HG03354 (cell line): ENCODE results near the gene TLDC2.
"Not testable (repeated sequence)": the region's sequence is repeated elsewhere in the genome, so short reads cannot be mapped to it uniquely, and the experiment has no call there.

Source experiments
- ATAC-seq: cut with Tn5 transposase; IDR thresholded peaks from one replicate; pipeline ENCODE4 v1.9.1; 2021; ENCODE audit warnings: mild to moderate bottlenecking; ENCODE audit not compliant: unreplicated experiment, poor library complexity, severe bottlenecking

TLDC2 gene

DNA sequence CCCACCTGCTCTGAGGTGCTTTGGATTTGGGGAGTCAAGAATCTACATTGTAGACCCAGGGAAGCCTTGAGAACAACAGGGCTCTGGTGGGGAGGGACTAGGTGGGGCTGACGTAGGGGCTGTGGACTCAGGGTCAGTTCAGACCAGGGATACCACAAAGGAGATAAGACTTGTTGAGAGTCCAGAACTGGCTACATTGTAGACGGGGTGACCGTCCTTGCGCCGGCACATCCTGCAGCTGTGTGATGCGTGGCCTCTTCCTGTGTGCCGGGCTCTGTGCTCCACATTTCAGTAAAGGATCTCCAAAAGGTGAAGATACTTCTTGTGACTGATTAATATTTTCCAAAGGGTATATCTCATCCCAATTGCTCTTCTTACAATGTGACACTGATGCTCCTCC lies 9.8 kb upstream of the TLDC2 start:
- ATAC-seq = no peak

DNA sequence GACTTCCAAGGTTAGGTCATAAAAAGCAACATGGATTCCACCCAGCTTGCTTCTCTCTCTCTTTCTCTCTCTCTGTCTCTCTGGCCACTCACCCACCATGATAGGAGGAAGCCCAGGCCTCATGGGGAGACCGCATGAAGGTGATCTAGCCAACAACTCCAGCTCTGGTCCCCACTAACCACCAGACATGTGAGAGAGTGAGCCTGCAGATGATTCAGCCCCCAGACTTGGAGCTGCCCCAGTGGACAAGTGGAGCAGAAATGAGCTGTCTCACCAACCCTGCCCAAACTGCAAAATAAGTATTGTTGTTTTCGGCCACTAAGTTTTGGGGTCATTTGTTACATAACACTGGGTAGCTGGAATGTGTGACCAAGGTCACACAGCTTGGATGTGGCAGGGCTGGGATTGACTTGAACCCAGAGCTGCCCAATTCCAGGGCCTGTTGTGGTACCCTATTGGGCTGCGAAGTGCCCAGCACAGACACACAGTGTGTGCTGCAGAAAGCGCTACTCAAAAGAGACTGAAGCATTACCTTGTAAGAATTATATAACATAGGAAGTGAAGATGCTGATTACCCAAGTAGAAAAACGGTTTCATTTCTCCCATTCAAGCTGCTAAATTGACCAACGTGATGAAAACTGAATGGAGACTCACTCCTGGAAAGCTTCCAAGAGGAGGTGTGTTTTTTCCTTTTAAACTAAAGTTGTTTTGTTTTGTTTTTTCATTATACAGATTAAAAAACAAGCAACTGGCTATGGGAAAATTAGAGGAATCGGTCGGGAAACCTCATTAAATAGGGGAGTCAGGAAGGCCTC lies 9.1 kb upstream of the TLDC2 start:
- ATAC-seq = no peak

DNA sequence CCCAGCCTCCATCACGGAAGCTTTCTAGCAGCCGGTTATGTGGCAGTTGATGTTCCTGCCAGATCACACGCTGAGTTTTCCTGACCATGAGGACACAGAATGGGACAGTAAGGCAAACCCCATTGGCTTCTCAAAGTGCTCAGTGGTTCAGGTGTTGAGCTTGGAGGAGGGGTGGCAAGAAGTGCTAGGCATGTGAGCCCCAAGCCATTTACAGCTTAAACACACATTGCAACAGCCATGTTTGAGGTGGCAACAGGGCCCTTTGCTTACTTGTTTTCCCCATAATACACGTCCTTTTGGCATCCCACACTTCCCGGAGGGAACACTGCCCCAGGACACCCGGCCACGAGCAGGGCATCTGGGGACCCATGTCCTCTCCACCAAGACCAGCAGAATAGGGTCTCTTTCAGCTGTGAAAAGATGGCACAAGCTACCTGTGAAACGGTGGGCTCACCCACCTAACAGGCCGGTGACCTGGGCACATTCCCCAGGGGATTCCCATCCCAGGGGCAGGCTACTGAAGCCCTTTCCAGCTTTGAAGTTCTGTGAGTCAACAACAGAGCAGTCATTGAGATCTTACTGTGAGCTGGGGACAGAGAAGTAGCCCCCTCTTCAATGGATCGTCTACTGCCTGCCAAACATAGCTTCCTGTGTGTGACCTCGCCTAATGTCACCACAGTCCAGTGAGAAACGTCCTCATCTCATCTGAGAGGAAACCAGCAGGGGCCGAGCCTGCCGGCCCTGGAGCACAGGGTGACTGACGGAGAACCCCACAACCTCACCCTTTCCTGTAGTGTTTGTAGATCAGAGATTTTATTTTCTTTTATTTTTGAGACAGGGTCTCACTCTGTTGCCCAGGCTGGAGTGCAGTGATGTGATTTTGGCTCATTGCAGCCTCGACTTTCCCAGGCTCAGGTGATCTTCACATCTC lies 4.0 kb upstream of the TLDC2 start:
- no peak for ATAC-seq

DNA sequence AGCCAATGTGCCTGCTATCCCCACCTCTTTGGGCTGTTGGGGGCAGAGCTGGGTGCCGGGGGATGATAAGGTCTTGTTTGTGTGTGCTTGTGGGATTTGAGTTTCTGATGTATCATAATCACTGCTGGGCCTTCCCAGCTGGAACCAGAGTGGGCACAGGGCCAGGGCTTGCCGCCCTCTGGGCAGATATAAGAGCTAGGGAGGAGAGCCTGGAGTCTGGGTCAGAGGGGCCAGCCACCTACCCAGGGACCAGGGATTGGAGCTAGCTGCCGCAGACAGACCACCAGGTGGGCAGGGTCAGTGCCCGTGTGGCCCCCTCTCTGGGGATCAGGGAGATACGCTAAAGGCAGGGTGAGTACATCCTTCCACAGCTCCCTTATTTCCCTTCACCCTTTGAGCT lies 3.1 kb upstream of the TLDC2 start:
- ATAC-seq = no peak

DNA sequence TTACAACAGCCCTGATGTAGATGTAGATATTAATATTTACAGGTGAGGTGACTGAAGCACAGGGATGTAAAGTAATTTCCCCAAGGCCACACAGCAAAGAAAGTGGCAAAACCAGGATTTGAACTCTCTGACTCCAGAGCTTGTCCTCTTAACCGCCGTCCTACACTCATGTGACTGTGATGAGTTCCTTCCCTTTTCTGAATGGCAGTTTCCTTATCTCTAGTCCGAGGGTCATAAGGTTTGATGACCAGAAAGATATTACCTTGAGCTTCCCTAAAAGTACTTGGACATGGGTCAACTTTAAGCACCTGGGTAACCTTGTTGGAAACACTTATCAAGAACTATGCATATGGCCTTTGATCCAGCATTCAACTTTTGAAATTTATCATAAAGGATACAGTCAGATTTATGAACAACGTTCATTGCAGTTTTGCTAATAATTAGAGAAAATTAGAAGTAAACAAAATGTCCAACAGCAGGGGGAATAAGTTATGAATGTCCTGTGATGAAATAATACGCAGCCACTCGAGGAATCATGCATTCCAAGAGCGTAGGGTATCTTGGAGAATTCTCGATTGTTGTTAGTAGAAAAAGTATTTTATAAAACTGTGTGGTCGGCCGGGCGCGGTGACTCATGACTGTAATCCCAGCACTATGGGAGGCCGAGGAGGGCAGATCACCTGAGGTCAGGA lies 2.3 kb upstream of the TLDC2 start:
- ATAC-seq = no peak

DNA sequence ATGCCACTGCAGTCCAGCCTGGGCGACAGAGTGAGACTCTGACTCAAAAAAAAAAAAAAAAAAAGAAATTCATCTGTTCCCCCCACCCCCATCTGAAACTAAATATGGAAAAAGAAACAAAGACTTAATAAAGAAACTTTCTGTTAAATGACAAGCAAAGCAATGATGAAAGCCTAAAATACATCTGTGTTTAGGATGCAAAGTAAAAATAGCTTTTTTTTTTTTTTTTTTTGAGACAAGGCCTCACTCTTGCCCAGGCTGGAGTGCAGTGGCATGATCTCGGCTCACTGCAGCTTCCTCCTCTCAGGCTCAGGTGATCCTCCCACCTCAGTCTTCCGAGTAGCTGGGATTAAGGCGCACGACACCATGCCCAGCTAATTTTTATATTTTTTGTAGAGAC lies 845 bp upstream of the TLDC2 start:
- ATAC-seq = not testable (repeated sequence)

DNA sequence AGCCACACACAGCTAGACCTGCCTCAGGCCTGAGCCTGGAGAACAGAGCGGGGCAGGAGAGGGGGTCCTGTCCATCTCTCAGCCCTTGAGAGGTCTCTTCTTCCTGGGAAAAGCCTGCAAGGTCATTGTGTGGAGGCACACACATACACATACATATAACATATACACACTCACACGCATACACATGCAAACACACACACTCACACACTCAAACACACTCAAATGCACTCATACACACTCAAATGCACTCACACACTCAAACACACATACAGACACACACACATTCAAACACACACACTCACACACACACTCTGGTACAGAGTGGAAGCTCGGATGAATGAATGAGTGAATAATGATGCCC lies 515 bp downstream of the TLDC2 start:
- ATAC-seq = no peak

DNA sequence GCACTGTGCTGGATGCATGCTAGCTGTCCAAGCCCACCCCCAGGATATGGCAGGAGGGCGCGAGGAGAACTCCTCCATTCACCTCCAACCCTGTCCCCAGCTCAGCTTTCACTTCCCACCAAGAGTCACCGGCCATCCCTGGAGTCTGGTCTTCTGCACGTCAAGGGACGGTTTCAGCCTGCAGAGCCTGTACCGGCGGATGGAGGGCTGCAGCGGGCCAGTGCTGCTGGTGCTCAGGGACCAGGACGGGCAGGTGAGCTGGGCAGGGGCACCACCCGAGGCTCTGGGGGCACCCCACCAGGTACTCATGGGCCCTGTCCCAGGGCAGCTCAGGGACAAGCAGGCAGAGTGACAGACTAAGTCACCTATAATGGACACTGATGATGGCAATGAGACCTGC lies 3.0 kb downstream of the TLDC2 start:
- ATAC-seq = no peak

DNA sequence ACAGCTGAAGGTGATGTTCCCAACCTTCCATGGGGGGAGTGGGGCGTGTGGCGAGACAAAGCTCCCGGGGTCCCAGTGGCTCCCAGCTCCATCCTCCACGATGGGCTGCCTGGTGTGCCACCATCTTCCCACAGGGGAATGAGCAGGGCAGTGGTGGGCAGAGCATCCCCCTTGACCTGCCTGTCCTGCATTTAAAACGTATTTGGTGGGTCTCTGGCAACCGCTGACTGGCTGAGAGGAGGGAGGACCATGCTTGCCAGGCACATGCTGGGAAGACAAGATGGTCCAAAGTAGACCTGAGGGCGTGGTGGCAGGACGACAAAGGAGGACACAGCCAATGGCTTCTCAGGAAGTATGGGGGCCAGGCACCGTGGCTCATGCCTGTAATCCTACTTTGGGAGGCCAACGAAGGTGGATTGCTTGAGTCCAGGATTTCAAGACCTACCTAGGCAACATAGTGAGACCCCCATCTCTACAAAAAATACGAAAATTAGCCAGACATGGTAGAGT lies 4.9 kb downstream of the TLDC2 start:
- no peak for ATAC-seq

DNA sequence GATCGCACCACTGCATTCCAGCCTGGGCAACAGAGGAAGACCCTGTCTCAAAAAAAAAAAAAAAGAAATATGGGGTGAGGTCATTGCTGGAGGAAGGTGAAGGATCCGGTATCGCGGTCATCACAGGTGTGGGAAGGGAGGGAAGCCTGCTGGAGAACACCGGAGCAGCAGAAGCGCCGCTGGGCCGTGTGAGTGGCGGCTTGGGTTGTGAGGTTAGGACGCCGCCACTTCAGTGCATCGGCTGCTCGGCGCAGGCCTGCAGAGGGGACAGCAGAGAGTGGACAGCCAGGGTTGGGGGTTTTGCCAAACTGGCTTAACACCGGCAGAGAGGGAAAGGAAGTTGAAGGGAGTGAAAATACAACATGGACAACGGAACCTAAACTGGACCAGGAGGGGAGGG lies 5.4 kb downstream of the TLDC2 start:
- ATAC-seq = no peak

DNA sequence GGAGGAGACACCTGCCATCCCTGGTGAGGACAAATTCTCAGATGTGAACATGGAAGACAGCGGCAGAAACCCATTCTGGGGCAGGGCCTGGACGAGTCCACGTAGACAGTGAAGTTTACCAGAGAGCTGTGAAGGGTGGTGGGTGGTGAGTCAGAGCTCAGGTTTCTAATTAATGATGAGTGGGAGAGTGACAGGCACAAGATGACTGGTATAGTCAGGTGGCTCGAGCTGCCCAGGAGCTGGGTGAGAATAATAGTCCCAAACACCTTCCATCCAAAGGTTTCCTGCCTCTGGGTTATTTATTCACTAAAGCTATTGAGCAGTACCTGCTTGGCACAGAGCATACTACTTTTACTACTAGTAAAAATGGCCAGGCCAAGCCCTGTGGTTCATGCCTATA lies 6.0 kb downstream of the TLDC2 start:
- no peak for ATAC-seq

DNA sequence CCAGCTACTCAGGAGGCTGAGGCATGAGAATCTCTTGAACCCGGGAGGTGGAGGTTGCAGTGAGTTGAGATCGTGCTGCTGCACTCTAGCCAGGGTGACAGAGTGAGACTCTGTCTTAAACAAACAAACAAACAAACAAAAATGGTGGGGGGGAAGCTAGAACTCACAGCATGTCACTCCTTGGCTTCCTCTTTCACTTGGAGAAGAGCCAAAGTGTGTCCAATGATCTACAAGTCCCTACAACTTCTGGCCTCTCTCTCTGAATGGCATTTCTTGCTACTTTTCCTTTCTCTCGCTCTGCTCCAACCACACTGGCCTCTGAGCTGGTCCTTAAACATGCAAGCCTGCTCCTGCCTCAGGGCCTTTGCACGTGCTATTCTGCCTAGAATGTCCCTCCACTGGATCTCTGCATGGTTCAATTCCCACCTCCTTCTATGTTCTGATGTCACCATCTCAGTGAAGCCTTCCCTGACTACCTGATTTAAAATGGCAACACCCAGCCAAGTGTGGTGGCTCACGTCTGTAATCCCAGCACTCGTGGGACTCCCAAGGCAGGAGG lies 8.1 kb downstream of the TLDC2 start:
- ATAC-seq = no peak

DNA sequence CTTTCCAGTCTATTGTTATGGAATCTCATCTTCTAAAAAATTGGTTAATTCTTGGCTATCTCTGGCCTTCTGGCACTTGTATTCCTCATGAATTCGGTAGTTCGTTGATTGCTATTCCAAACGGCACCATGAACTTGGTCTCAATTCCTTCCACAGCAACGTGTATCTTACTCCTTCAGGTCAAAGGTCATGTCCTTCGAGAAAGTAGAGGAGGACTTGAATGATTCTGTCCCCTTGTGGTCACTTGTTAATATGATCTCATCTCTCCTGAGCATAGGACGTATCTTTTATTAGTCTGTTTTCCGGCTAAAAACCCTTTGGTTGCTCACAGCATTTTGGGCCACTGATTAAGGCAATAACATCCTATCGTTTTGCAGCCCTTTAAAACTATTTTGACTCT lies 9.4 kb downstream of the TLDC2 start:
- no peak for ATAC-seq

DNA sequence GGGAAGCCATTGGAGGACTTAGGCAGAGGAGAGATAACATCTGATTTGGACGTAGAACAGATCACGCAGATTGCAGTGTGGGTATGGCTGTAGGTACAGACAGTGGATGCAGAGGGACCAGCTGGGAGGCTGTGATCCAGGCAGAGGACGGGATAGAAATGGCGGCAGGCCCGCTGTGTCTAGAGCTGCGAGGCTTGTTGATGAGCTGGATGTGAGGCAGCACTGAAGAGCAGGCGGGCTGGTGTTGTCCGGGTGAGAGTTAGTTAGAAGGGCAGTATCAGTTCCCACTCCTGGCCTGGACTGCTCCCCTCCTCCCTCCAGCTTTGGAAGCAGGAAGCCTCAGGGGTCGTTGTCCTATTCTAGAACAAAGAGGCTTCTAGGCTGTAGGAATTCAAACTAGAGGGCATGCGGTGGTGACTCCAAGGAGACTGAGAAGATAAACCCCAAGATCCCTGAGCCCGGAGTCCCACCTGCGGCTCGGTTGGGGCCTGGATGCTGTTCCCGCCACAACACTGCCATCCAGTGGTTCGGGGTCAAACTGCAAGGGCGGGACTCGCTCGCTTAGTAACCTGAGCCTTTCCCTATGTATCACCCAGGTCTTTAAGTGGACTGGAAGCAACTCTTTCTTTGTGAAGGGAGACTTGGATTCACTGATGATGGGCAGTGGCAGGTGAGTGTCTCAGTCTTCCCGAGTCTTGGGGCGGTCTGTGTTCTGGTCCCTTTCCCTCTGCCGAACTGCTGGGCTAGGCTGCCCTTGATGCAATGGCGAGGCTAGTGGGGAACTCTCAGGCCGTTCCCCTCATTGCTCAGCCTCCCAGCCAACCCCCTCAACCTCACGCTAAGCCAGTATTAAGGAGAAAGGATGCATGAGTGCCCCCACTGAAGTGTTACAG lies 11.2 kb downstream of the TLDC2 start:
- peak; percentile 69 for ATAC-seq

DNA sequence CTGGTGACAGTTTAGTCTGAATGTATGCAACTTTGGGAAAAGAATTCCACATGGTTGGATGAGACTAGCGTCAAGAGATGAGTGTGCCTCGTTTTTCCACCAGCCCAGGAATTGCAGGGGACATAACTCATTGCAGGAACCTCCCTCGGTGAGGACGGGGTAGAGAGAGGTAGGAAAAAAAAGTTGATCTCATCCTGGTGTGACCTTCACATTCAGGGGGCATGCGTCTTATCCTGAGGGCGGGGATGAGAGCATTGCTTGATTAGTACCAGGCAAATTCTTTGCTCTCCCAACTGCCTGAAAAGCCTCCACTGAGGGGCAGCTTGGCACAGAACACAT lies 11.8 kb downstream of the TLDC2 start:
- no peak for ATAC-seq

DNA sequence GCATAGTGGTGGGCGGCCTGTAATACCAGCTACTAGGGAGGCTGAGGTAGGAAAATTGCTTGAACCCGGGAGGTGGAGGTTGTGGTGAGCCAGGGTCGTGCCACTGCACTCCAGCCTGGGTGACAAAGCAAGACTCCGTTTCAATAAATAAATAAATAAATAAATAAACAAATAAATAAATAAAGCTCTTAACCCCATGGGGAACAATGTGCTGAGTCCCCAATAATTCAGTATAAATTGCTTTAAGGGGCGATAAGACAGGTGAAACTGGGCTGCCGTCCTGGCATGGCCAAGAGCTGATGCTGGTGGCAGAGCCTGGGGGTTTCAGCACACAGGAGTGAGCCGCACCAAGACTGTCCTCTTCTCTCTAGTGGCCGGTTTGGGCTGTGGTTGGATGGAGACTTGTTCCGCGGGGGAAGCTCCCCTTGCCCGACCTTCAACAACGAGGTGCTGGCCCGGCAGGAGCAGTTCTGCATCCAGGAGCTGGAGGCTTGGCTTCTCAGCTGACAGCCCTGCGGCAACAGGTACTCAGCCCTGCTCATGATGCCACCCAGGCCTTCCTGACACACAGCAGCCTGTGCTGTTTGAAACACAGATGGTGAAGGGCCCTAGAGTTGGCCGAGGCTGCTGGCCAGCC lies 13.1 kb downstream of the TLDC2 start:
- ATAC-seq = no peak

DNA sequence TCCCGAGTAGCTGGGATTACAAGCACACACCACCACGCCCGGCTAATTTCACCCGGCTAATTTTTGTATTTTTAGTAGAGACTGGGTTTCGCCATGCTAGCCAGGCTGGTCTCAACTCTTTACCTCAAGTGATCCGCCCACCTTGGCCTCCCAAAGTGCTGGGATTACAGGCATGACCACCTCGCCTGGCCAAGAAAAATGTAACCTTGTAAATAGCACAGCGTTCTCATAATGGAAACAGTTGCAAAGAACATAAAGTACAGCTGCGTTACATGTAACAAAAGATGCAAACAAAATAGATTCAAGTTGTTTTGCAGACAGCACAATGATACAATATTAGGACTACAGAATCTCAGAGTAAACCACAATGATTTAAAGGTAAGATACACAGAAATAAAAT lies 14.6 kb downstream of the TLDC2 start:
- ATAC-seq = no peak

DNA sequence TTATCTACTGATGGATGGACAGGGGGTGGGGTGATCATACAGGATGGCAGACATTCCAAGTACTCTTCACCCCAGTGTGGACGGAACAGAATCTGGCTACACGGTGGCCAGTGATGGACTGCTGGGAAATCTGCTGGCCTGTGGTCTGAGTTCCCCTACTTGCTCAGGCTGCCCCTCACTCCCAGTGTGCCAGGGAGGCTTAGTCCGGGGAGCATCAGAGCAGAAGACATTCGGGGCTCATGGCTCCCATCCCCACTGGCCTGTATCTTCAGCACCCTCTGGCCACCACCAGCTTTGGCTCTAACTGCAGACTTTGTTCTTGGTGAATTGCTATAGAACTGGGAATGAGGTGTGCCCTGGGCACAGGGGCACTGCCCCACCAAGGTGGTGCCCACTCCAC lies 15.3 kb downstream of the TLDC2 start:
- no peak for ATAC-seq

DNA sequence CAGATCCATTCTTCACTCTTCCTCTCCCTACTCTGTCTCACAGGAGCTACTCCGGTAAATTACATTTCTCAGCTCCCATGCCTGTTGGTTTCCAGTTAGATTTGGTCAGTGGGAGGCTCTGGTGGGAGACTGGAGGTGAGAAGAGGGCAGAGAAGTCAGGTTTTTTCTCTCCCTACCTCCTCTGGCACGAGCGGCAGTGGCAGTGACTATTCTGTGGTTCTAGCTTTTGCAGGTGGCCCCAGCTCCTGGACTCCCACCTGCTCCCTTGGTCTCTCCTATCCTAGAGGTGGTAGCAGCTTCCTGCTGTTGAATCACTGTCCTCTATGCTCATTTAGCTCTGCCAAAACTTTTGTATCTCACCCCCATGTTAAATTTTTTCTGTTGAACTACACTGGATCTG lies 17.9 kb downstream of the TLDC2 start:
- no peak for ATAC-seq
